HG02610 (cell line): ENCODE data around the gene KIF1A.

Source experiments
- ATAC-seq: cut with Tn5 transposase; IDR thresholded peaks from one replicate; pipeline ENCODE4 v1.9.1; 2021; ENCODE audit warnings: mild to moderate bottlenecking, moderate library complexity; ENCODE audit not compliant: unreplicated experiment

KIF1A gene

GRCh38 chr2:240736281-240737250 lies 83.5 kb downstream of the KIF1A start:
- no peak for ATAC-seq

DNA sequence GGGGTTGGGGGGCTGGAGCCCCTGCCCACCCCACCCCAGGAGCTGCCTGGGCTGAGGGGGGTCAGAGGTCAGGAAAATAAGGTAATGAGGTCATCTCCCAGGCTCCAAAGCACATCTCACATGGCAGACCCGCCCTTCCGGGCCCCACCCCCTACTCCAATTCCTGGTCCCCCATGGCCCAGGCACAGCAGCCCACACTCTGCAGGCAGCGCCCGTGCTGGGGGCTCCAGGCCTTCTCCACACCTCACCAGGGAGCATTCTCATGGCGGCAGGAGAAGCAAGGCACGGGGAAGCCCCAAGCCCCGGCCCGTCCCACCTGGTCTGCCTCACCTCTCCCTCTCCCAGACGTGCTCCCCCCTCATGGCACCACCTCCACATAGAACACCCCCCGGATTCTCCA lies 84.5 kb downstream of the KIF1A start:
- ATAC-seq = no peak

DNA sequence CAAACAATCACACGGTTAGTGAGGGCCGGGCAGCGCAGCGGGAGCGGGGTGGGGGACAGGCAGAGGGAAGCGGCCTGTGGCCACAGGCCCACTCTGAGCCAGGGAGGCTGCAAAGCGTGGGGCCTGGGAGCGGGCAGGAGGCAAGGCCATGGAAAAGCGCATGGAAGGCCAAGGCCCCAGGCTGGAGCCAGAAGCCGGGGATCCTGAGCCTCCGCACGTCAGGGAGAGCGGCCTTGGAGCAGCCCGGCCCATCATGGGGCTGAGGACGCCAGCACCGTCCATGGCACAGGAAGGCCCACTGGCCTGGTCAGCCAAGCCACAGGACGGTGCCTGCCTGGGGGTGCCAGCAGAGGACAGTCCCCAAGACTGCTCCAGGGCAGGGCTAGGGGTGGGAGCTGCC lies 85.3 kb downstream of the KIF1A start:
- ATAC-seq = no peak

DNA sequence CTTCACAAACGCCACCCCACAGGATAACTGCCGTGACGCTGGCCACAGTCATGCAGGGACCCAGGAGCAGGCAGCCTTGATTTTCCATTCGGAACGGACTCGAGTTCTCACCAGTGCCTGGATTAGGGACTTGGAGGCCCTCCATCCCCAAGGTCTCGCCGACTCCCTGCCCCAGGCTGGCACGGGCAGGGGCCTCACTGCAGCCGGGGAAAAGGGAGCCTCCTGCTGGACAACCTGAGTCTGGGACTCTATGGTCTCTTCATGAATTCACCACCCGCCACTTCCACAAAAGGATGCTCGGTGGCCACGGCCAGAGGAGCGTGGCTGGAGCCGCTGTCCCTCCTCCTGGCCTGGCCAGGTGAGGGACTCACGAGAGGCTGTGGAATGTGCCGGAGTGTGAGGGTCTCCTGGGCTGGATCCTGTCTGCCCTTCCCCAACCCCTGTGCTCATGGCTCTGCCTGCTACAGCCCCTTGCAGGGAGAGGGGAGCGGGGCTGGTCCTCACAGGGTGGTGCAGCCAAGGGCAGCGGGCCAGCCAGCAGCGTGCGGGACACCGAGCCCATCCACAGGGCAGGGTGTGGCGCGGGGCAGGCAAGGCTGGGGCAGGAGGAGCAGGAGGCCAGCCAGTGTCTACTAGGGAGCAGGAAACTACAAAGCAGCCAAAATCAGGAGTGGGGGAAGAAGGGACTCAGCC lies 86.1 kb downstream of the KIF1A start:
- ATAC-seq = no peak

GRCh38 chr2:240732911-240733622 lies 87.0 kb downstream of the KIF1A start:
- ATAC-seq = no peak

DNA sequence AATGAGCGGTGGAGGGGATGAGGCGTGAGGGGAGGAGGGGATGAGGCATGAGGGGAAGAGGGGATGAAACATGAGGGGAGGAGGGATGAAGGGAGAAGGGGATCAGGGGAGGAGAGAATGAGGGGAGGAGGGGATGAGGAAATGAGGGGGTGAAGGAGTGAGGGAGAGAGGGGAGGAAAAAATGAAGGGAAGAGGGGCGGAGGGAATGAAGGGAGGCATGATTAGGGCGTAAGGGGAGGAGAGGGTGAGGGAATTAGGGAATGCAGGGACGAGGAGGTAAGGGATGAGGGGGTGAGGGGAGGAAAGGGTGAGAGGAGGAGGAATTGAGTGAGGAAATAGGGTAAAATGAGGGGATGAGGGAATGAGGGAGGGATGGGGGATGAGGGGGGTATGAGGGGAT lies 87.8 kb downstream of the KIF1A start:
- ATAC-seq = no peak

- no peak for ATAC-seq
Measured at GRCh38 chr2:240731178-240731545, 88.9 kb downstream of the KIF1A start.

GRCh38 chr2:240730501-240731177 lies 89.4 kb downstream of the KIF1A start:
- ATAC-seq = no peak

GRCh38 chr2:240728827-240729226 lies 91.2 kb downstream of the KIF1A start:
- ATAC-seq = no peak

GRCh38 chr2:240728361-240728760 lies 91.7 kb downstream of the KIF1A start:
- no peak for ATAC-seq

DNA sequence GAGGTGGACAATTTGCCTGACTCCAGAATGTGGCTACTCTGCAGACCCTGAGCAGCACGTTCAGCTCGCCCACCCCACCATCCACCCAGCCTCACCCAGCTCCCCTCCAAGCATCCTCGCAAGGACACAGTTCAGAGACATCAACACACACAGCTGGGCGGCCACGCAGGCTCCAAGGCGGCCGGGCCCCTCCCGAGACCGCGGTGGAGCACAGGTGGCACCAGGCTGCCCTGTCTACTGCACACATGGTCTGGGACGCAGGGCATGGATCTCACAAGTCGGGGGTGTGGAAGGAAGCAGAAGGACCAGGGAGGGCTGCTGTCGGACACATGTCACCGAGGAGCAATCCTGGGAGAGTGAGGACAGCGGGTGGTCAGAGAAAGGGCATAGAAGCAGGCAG lies 92.1 kb downstream of the KIF1A start:
- ATAC-seq = no peak

DNA sequence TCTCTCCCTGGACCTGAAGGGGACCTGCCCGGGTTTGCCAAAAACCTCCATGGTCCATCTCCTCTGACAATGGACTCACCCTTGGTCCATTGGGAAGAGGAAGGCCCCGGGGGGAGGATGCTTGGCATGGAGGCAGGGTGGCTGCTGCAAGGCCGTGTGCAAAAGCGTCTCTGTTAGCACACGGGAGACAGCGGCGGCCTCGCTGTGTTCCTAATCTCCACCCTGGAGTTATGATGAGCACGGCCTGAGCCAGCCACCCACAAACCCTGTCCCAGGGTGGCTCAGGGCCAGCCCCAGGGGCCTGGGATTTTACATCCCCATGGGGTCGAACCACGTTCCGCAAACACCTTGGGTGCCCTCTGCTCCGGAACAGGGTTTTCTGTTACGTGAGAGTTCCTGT lies 92.6 kb downstream of the KIF1A start:
- no peak for ATAC-seq

GRCh38 chr2:240726876-240727275 lies 93.1 kb downstream of the KIF1A start:
- no peak for ATAC-seq

GRCh38 chr2:240725671-240726070 lies 94.3 kb downstream of the KIF1A start:
- no peak for ATAC-seq

DNA sequence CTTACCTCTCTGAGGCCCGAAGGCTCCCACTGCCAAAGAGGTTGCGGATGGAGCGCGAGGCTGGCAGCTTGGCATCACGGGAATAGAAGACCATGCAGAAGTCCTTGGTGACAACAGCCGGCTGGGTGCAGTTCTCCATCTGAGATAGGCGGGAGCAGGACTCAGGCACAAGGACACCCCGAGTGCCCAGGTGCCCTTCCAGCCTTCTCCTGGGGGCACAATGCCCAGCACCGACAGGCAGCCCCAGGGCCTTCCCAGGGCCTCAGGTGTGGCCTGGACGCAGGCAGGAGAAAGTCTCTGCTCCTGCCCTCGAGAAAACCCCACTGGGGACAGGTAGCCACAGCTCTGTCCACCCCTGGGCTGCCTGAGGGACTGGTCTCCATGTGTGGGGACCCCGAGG lies 94.8 kb downstream of the KIF1A start:
- no peak for ATAC-seq

DNA sequence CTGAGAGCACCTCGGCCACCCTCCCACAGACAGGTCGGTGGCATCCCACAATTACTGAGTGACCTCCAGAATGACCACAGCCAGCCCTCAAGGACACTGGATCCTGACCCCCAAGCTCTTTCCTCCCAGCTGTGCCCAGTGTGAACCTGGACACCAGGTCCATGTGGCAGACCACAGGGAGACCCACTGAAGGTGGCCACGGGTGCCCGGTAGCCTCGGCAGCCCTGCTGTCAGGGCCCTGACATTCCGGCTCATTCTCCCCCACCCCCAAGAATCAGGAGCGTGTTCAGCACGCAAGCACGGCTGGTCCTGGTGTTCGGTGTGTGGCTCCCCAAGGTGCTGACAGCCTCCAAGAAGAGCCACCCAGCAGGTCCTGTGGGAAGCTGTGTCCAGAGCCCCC lies 95.6 kb downstream of the KIF1A start:
- no peak for ATAC-seq

- no peak for ATAC-seq
Measured at GRCh38 chr2:240723851-240724250, 96.2 kb downstream of the KIF1A start.

DNA sequence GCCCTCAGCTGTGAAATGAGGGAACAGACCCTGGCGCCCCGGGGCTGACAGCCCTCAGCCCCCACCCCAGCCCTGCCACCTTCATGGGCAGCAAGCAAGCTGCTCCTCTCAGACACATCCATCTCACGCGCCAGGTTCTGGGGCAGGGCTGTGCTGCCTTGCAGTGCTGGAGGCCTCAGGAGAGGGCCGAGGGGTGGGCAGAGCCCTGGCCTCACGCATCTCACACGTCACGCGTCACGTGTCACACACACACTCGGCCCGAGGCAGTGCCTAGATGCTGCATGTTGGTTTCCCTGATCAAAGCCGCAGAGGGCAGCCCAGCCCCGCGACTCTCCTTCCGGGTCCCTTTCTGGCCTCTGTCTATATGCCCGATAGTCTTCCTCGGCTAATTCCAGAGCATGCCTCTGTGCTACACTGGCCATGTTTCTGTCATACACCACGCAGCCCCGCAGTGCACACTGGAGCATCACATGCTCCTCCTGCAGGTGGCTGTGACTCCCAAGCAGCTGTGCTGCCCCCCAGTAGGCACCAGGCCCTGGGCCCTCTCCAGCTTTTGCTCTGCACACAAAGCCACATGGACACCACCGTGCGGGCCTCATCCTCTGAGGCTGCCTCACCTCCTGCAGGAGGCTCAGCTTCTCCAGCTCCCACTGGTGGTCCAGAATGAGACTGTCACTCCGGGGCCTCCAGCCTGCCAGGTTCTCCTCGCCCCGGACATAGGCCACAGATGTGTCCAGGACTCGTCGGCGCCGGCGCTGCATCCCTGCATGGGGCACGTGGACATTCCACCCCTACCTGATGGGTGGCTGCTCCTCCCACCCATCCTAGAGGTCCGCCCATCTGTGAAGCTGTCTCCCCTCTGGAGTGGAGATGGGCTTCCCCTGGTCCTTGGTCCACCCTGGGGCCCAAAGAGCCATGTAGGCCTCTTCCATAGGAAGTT lies 97.0 kb downstream of the KIF1A start:
- ATAC-seq = no peak

DNA sequence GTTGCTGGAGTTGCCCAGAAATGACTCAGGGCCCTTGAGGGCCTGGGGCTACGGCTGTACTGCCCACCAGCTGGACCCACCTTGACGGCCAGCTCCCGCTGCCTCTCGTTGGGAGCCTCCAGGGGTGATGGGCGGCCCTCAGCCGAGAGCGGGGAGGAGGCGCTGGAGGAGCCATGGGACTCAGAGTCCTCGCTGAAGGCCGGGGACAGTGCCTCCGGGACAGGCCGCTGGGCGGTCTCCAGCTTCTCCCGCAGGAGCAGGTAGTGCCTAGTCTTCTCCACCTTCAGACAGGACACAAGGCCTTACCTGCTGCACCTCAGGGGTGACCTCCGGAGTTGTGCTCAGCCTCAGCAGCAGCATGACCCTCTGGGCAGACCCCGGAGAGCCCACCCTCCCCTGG lies 97.6 kb downstream of the KIF1A start:
- no peak for ATAC-seq

DNA sequence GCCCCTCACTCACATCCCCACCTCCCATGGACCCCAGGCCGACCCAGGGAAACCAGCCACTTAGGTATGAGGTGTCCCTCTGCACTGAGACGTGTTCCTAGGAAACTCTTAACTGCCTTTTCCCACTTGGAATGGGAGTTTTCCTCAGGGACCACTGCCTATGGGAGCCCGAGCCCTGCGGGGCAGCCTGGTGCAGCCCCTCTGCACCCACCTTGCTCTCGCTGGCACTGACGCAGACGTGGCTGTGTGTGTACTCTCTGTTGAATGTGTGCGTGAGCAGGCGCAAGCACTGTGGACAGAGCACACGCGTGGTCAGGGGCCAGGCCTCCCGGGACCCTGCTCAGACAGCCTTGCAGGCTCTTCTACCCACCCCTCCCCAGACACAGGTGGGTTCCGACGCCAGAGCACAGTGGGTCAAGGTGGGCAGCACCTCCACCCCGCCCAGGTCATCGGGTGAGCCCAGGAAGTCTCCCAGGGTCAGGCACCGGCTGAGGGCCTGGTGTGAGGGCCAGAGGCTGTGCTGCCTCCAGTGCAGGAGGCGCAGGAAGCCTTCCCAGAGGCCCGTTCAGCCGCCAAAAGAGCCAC lies 98.3 kb downstream of the KIF1A start:
- ATAC-seq = no peak
